SU-DHL-6 (cell line): Measurements from ENCODE around the gene SLC35E4.
"Not testable (repeated sequence)": the region's sequence is repeated elsewhere in the genome, so short reads cannot be mapped to it uniquely, and the experiment has no call there.

Experiments
- H2AFZ ChIP-seq: fragments of 200-600 bp; sonication (generic); 2 replicates; pipeline ENCODE4 v1.6.1; 2014; ENCODE audit warnings: low read depth, mild to moderate bottlenecking, moderate library complexity, mixed read lengths, antibody characterized with exemption, low read length; ENCODE audit not compliant: severe bottlenecking
- H3F3A ChIP-seq: fragments of 200-600 bp; shearing (Covaris generic); 2 replicates; pipeline ENCODE4 v1.6.0; 2016; ENCODE audit warnings: antibody characterized with exemption, mild to moderate bottlenecking; ENCODE audit not compliant: insufficient read depth
- H3K27ac ChIP-seq: fragments of 200-600 bp; sonication (generic); 2 replicates; pipeline ENCODE4 v1.5.1; 2016; ENCODE audit warnings: low read depth, mild to moderate bottlenecking, low read length, moderate library complexity, mixed read lengths
- H3K27me3 ChIP-seq: fragments of 200-600 bp; sonication (generic), shearing (Covaris generic); 2 replicates; pipeline ENCODE4 v1.6.0; 2014; ENCODE audit warnings: mild to moderate bottlenecking, low read length
- H3K36me3 ChIP-seq: fragments of 200-600 bp; sonication (generic); 2 replicates; pipeline ENCODE4 v1.6.1; 2014; ENCODE audit warnings: mild to moderate bottlenecking, low read length, mixed read lengths
- H3K4me2 ChIP-seq: fragments of 300-600, 200-600 bp; shearing (Covaris generic), sonication (generic); 2 replicates; pipeline ENCODE4 v1.6.0; 2014; ENCODE audit warnings: low read length, low read depth, mild to moderate bottlenecking; ENCODE audit not compliant: poor library complexity, severe bottlenecking
- H3K4me3 ChIP-seq: fragments of 200-600 bp; sonication (generic); 2 replicates; pipeline ENCODE4 v1.5.1; 2014; ENCODE audit warnings: antibody characterized with exemption, low read length, mild to moderate bottlenecking, mixed read lengths; ENCODE audit not compliant: insufficient read depth, poor library complexity, severe bottlenecking
- H3K79me2 ChIP-seq: fragments of 200-600 bp; sonication (generic); 2 replicates; pipeline ENCODE4 v1.6.1; 2014; ENCODE audit warnings: mild to moderate bottlenecking, low read length, moderate library complexity; ENCODE audit not compliant: insufficient read depth
- H3K9ac ChIP-seq: fragments of 200-600 bp; sonication (generic); 2 replicates; pipeline ENCODE4 v1.7.0; 2014; ENCODE audit warnings: mild to moderate bottlenecking, low read length
- H3K9me2 ChIP-seq: fragments of 200-600 bp; sonication (generic); replicated peaks from 2 replicates; pipeline ENCODE4 v1.6.1; 2014; ENCODE audit warnings: low read length; ENCODE audit not compliant: insufficient read depth
- H3K9me3 ChIP-seq: fragments of 200-600 bp; sonication (generic); 2 replicates; pipeline ENCODE4 v1.6.1; 2014; ENCODE audit warnings: low read length, mixed read lengths; ENCODE audit not compliant: insufficient read depth
- H4K20me1 ChIP-seq: fragments of 200-600 bp; sonication (generic); 2 replicates; pipeline ENCODE4 v1.6.1; 2014; ENCODE audit warnings: low read depth, mild to moderate bottlenecking, antibody characterized with exemption, low read length, moderate library complexity, mixed read lengths
- CTCF ChIP-seq: fragments of 200-600 bp; sonication (generic); IDR thresholded peaks from one replicate; pipeline ENCODE4 v1.5.1; 2017; ENCODE audit warnings: antibody characterized with exemption, mild to moderate bottlenecking, low read length, moderate library complexity; ENCODE audit not compliant: insufficient read depth, poor library complexity, severe bottlenecking
- EZH2phosphoT487 ChIP-seq: fragments of 200-600 bp; sonication (generic), shearing (Covaris generic); conservative IDR thresholded peaks from 2 replicates; pipeline ENCODE4 v1.6.1; 2018; ENCODE audit warnings: mild to moderate bottlenecking, antibody characterized with exemption, low read length, moderate library complexity, mixed read lengths

The SLC35E4 gene

GRCh38 chr22:30615543-30615954, 20.0 kb upstream of the SLC35E4 start:
- H4K20me1 ChIP-seq, result no peaks in the 10 kb centered on the region

GRCh38 chr22:30617819-30618218, 17.8 kb upstream of the SLC35E4 start:
- Histone ChIP-seq H3K27ac (no peak overlapping the region), H3K79me2 (no peaks in the 10 kb centered on the region), H3K4me3 (no peak overlapping the region), H3K9ac (no peak overlapping the region), H4K20me1 (no peaks in the 10 kb centered on the region), H3K36me3 (no peaks in the 10 kb centered on the region), H3F3A (no peaks in the 10 kb centered on the region), H3K4me2 (no peak overlapping the region), H2AFZ (no peak overlapping the region), H3K27me3 (no peaks in the 10 kb centered on the region), H3K9me3 (no peaks in the 10 kb centered on the region), H3K9me2 (no peaks in the 10 kb centered on the region)
- TF ChIP-seq EZH2phosphoT487 (no peak), CTCF (no peak)

More at GRCh38 chr22:30615543-30615954, 20.0 kb upstream of the SLC35E4 start:
- H3K9ac ChIP-seq, result no peak overlapping the region
- TF ChIP-seq CTCF (no peak), EZH2phosphoT487 (no peak)
- H3F3A ChIP-seq, result no peaks in the 10 kb centered on the region
- H3K36me3 ChIP-seq, result no peaks in the 10 kb centered on the region
- no peak overlapping the region for H3K4me3 ChIP-seq
- no peaks in the 10 kb centered on the region for H3K27me3 ChIP-seq
- no peaks in the 10 kb centered on the region for H3K9me3 ChIP-seq
- H2AFZ ChIP-seq, result no peak overlapping the region
- H3K27ac ChIP-seq, result no peak overlapping the region
- H3K9me2 ChIP-seq, result no peaks in the 10 kb centered on the region
- H3K79me2 ChIP-seq, result no peaks in the 10 kb centered on the region
- no peak overlapping the region for H3K4me2 ChIP-seq

DNA sequence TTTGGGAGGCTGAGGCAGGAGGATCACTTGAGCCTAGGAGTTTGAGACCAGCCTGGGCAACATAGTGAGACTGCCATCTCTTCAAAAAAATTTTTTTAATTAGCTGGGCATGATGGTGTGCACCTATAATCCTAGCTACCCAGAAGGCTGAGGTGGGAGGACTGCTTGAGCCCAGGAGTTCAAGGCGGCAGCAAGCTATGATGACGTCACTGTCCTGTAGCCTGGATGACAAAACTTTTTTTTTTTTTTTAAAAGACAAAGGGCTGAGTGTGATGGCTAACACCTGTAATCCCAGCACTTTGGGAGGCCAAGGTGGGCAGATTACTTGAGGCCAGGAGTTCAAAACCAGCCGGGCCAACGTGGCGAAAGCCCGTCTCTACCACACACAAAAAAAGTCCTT, 15.7 kb upstream of the SLC35E4 start:
- not testable (repeated sequence) for H3K36me3 ChIP-seq, H3K27me3 ChIP-seq, H3K27ac ChIP-seq, H2AFZ ChIP-seq, H4K20me1 ChIP-seq, H3K9me3 ChIP-seq, H3K79me2 ChIP-seq, H3K9ac ChIP-seq, H3K4me3 ChIP-seq, H3K9me2 ChIP-seq, H3F3A ChIP-seq, H3K4me2 ChIP-seq

DNA sequence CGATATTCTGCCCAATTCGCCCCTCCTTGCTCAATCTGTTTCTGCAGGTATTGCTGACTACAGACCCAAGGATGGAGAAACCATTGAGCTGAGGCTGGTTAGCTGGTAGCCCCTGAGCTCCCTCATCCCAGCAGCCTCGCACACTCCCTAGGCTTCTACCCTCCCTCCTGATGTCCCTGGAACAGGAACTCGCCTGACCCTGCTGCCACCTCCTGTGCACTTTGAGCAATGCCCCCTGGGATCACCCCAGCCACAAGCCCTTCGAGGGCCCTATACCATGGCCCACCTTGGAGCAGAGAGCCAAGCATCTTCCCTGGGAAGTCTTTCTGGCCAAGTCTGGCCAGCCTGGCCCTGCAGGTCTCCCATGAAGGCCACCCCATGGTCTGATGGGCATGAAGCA, 9.2 kb upstream of the SLC35E4 start:
- Histone ChIP-seq H3K9me2 (no peaks in the 10 kb centered on the region), H3K9ac (no peak overlapping the region)

More for the DNA sequence above, 9.2 kb upstream of the SLC35E4 start:
- Histone ChIP-seq H3K27ac (no peak overlapping the region), H3K4me3 (no peak overlapping the region), H3K9me3 (no peaks in the 10 kb centered on the region), H2AFZ (no peak overlapping the region), H4K20me1 (no peaks in the 10 kb centered on the region), H3K79me2 (no peaks in the 10 kb centered on the region), H3K27me3 (no peaks in the 10 kb centered on the region), H3K36me3 (no peaks in the 10 kb centered on the region), H3F3A (no peaks in the 10 kb centered on the region), H3K4me2 (no peak overlapping the region)
- TF ChIP-seq CTCF, result no peak
- TF ChIP-seq EZH2phosphoT487, result no peak
